GM23338 (cell line): ENCODE results near the gene ERAP2. TPM values are rescaled to one million over a fixed set of nuclear protein-coding genes. Genes with fewer than 3 reads are reported as not detected.

Source experiments
- ATAC-seq: fragments of 200-7000 bp; cut with Tn5 transposase; 3 replicates; pipeline ENCODE4 v1.9.1; 2020
- DNase-seq: peaks from one replicate; pipeline ENCODE4 v3.0.0-alpha.2; 2015; ENCODE audit warnings: low spot score
- H2AFZ ChIP-seq: fragments of 200-600 bp; sonication (generic); 2 replicates; pipeline ENCODE4 v1.8.0; 2016; ENCODE audit warnings: antibody characterized with exemption, mild to moderate bottlenecking, moderate library complexity
- H3F3A ChIP-seq: fragments of 200-600 bp; sonication (generic); replicated peaks from 2 replicates; pipeline ENCODE4 v1.8.0; 2017; ENCODE audit warnings: antibody characterized with exemption, mixed run types, low read depth
- H3K27ac ChIP-seq: fragments of 200-600 bp; sonication (generic); 2 replicates; pipeline ENCODE4 v1.6.1; 2016; ENCODE audit warnings: low read depth
- H3K27me3 ChIP-seq: fragments of 200-600 bp; sonication (generic); 2 replicates; pipeline ENCODE4 v1.8.0; 2016; ENCODE audit warnings: mild to moderate bottlenecking, mixed run types, moderate library complexity; ENCODE audit not compliant: insufficient read depth
- H3K36me3 ChIP-seq: fragments of 200-600 bp; sonication (generic); 2 replicates; pipeline ENCODE4 v1.8.0; 2016; ENCODE audit warnings: mild to moderate bottlenecking; ENCODE audit not compliant: insufficient read depth
- H3K4me1 ChIP-seq: fragments of 200-600 bp; sonication (generic); 2 replicates; pipeline ENCODE4 v1.8.0; 2016; ENCODE audit warnings: mild to moderate bottlenecking, moderate library complexity; ENCODE audit not compliant: insufficient read depth
- H3K4me2 ChIP-seq: fragments of 200-600 bp; sonication (generic); 2 replicates; pipeline ENCODE4 v1.7.1; 2017; ENCODE audit warnings: mixed run types
- H3K4me3 ChIP-seq: fragments of 200-600 bp; sonication (generic); 2 replicates; pipeline ENCODE4 v1.6.1; 2016; ENCODE audit warnings: mixed run types
- H3K79me2 ChIP-seq: fragments of 200-600 bp; sonication (generic); replicated peaks from 2 replicates; pipeline ENCODE4 v1.8.0; 2017; ENCODE audit warnings: mild to moderate bottlenecking; ENCODE audit not compliant: insufficient read depth
- H3K9me2 ChIP-seq: fragments of 200-600 bp; sonication (generic); 2 replicates; pipeline ENCODE4 v1.8.0; 2017; ENCODE audit not compliant: insufficient read depth
- H4K20me1 ChIP-seq: fragments of 200-600 bp; sonication (generic); replicated peaks from 2 replicates; pipeline ENCODE4 v1.8.0; 2017; ENCODE audit warnings: mild to moderate bottlenecking; ENCODE audit not compliant: insufficient read depth
- H3K27ac Mint-ChIP-seq: 2 replicates; pipeline ENCODE4 v1.8.0; 2020; ENCODE audit warnings: inconsistent platforms, mild to moderate bottlenecking, moderate library complexity, mixed read lengths
- H3K27me3 Mint-ChIP-seq: 3 replicates; pipeline ENCODE4 v1.8.0; 2022; ENCODE audit warnings: low read depth, mild to moderate bottlenecking, moderate library complexity, mixed read lengths, inconsistent platforms; ENCODE audit not compliant: insufficient read depth, poor library complexity
- H3K36me3 Mint-ChIP-seq: 3 replicates; pipeline ENCODE4 v1.8.0; 2021; ENCODE audit warnings: low read depth, mild to moderate bottlenecking, inconsistent platforms, moderate library complexity, mixed read lengths
- H3K4me1 Mint-ChIP-seq: 3 replicates; pipeline ENCODE4 v1.8.0; 2020; ENCODE audit warnings: mild to moderate bottlenecking, inconsistent platforms, mixed read lengths
- H3K4me3 Mint-ChIP-seq: 3 replicates; pipeline ENCODE4 v1.8.0; 2021; ENCODE audit warnings: moderate library complexity, mild to moderate bottlenecking, inconsistent platforms, mixed read lengths
- H3K9me3 Mint-ChIP-seq: 3 replicates; pipeline ENCODE4 v1.8.0; 2020; ENCODE audit warnings: moderate library complexity, mild to moderate bottlenecking, inconsistent platforms, mixed read lengths
- CREB1 ChIP-seq: fragments of 250-450 bp; sonication (Bioruptor Pico); IDR thresholded peaks from 2 replicates; pipeline ENCODE4 v1.5.0; 2020; ENCODE audit warnings: low read depth, mild to moderate bottlenecking, moderate library complexity
- CTCF ChIP-seq, 2 experiments: fragments of 200-600 bp in 1 of 2; sonication (generic) in 1 of 2; conservative IDR thresholded peaks; 2 replicates each; pipeline versions ENCODE4 v1.5.1 to v1.6.1; 2016 to 2017; ENCODE audit warnings: antibody characterized with exemption in 2 of 2, low read depth in 2 of 2, mild to moderate bottlenecking in 2 of 2, moderate library complexity in 1 of 2
- EZH2 ChIP-seq: fragments of 200-600 bp; sonication (generic); IDR thresholded peaks from one replicate; pipeline ENCODE4 v1.8.0; 2017; ENCODE audit warnings: antibody characterized with exemption, mild to moderate bottlenecking, low read depth; ENCODE audit not compliant: unreplicated experiment
- JUNB ChIP-seq: IDR thresholded peaks from one replicate; pipeline ENCODE4 v1.6.1; 2016; ENCODE audit warnings: antibody characterized with exemption; ENCODE audit not compliant: unreplicated experiment
- NANOG ChIP-seq: IDR thresholded peaks from 2 replicates; pipeline ENCODE4 v1.6.1; 2016; ENCODE audit warnings: antibody characterized with exemption, borderline replicate concordance
- POLR2AphosphoS5 ChIP-seq: IDR thresholded peaks from 2 replicates; pipeline ENCODE4 v1.6.1; 2016; ENCODE audit warnings: antibody characterized with exemption, low read depth
- STAT1 ChIP-seq: IDR thresholded peaks from one replicate; pipeline ENCODE4 v1.6.1; 2016; ENCODE audit warnings: antibody characterized with exemption; ENCODE audit not compliant: unreplicated experiment
- ZNF114 ChIP-seq: fragments of 250-450 bp; sonication (Bioruptor Pico); IDR thresholded peaks from 2 replicates; pipeline ENCODE4 v1.5.0; 2020; ENCODE audit warnings: mild to moderate bottlenecking, moderate library complexity
- ZNF331 ChIP-seq: fragments of 250-450 bp; sonication (Bioruptor Pico); IDR thresholded peaks from 2 replicates; pipeline ENCODE4 v1.5.0; 2020; ENCODE audit warnings: low read depth, mild to moderate bottlenecking, moderate library complexity
- polyA plus RNA-seq: library from polyadenylated mRNA; unstranded; fragments of >200 nt; fragmentation: Nextera tagmentation; extraction: Ambion mirVana; gene quantifications from 2 replicates; pipeline ENCODE4 v1.2.1, GENCODE V29; 2016
- total RNA-seq: library from RNA; depleted of rRNA; stranded (reverse); fragments of >200 nt; shearing (Covaris generic); gene quantifications from 2 replicates; pipeline ENCODE4 v1.2.3, GENCODE V29; 2014
- TF ChIP-seq, protein P1 (sequence below): IDR thresholded peaks from 2 replicates; pipeline ENCODE4 v1.6.1; 2016; ENCODE audit warnings: antibody characterized with exemption
- TF ChIP-seq, protein P2 (sequence below): IDR thresholded peaks from one replicate; pipeline ENCODE4 v1.6.1; 2018; ENCODE audit warnings: antibody characterized with exemption; ENCODE audit not compliant: unreplicated experiment

ERAP2 gene
- total and polyA plus RNA-seq, 2 experiments from 2014 or later: 0.73 TPM; not detected in 1

- ATAC-seq (no peak), DNase-seq (no peak)
- Histone ChIP-seq H3K4me3 (no peak overlapping the region), H3K27me3 (no peaks in the 10 kb centered on the region), H3K4me2 (no peak overlapping the region), H3F3A (no peaks in the 10 kb centered on the region), H3K9me2 (peaks cover 3% of the 10 kb centered on the region; the same call in 1 of the 2 replicates), H3K36me3 (no peaks in the 10 kb centered on the region), H4K20me1 (no peaks in the 10 kb centered on the region), H2AFZ (no peak overlapping the region), H3K27ac (no peak overlapping the region), H3K79me2 (no peaks in the 10 kb centered on the region), H3K4me1 (no peaks in the 10 kb centered on the region)
- TF ChIP-seq CTCF (conservative IDR thresholded peaks at IDR 0.05; ENCODE audit: low read depth in 2 of 2) (no peak), NANOG (no peak), POLR2AphosphoS5 (no peak), STAT1 (no peak), JUNB (no peak), CREB1 (CRISPR knock-in tag) (no peak), ZNF331 (CRISPR knock-in tag) (no peak), ZNF114 (no peak)
- TF ChIP-seq, protein P1, sequence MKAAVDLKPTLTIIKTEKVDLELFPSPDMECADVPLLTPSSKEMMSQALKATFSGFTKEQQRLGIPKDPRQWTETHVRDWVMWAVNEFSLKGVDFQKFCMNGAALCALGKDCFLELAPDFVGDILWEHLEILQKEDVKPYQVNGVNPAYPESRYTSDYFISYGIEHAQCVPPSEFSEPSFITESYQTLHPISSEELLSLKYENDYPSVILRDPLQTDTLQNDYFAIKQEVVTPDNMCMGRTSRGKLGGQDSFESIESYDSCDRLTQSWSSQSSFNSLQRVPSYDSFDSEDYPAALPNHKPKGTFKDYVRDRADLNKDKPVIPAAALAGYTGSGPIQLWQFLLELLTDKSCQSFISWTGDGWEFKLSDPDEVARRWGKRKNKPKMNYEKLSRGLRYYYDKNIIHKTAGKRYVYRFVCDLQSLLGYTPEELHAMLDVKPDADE: no peak
- TF ChIP-seq, protein P2, sequence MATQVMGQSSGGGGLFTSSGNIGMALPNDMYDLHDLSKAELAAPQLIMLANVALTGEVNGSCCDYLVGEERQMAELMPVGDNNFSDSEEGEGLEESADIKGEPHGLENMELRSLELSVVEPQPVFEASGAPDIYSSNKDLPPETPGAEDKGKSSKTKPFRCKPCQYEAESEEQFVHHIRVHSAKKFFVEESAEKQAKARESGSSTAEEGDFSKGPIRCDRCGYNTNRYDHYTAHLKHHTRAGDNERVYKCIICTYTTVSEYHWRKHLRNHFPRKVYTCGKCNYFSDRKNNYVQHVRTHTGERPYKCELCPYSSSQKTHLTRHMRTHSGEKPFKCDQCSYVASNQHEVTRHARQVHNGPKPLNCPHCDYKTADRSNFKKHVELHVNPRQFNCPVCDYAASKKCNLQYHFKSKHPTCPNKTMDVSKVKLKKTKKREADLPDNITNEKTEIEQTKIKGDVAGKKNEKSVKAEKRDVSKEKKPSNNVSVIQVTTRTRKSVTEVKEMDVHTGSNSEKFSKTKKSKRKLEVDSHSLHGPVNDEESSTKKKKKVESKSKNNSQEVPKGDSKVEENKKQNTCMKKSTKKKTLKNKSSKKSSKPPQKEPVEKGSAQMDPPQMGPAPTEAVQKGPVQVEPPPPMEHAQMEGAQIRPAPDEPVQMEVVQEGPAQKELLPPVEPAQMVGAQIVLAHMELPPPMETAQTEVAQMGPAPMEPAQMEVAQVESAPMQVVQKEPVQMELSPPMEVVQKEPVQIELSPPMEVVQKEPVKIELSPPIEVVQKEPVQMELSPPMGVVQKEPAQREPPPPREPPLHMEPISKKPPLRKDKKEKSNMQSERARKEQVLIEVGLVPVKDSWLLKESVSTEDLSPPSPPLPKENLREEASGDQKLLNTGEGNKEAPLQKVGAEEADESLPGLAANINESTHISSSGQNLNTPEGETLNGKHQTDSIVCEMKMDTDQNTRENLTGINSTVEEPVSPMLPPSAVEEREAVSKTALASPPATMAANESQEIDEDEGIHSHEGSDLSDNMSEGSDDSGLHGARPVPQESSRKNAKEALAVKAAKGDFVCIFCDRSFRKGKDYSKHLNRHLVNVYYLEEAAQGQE: no peak
- Mint-ChIP-seq H3K36me3 (no peaks in the 10 kb centered on the region), H3K27me3 (no peaks in the 10 kb centered on the region), H3K9me3 (peaks cover 14% of the 10 kb centered on the region), H3K4me3 (no peak overlapping the region), H3K27ac (no peak overlapping the region), H3K4me1 (0 out of 3 replicates have a peak, but pooled peaks cover 3% of the 10 kb centered on the region)
Measured at GRCh38 chr5:96852759-96853158, 23.5 kb upstream of the ERAP2 start.

DNA sequence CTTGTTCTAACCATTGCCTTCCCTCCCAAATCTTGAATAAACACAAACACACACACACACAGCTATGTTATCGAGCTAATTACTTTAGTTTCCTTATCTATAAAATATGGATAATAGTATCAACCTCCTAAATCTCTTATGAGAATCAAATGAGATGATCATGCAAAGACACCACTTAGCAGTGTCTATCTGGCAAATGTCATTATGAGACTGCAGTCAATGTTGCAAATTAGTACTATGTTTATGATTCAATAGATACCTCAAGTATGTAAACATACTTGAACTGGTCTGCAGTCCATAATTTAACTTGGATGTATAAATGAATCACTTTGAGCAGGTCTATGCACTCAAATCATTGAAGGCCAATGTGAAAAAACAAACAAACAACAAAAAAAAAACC is 22.2 kb upstream of the ERAP2 start:
- Histone ChIP-seq H4K20me1 (no peaks in the 10 kb centered on the region), H3K27ac (no peak overlapping the region), H3K4me2 (no peak overlapping the region), H2AFZ (no peak overlapping the region), H3K79me2 (no peaks in the 10 kb centered on the region), H3K36me3 (no peaks in the 10 kb centered on the region), H3K27me3 (no peaks in the 10 kb centered on the region), H3K4me1 (no peaks in the 10 kb centered on the region), H3F3A (no peaks in the 10 kb centered on the region), H3K9me2 (peaks cover 3% of the 10 kb centered on the region; the same call in 1 of the 2 replicates), H3K4me3 (no peak overlapping the region)
- Mint-ChIP-seq H3K36me3 (no peaks in the 10 kb centered on the region), H3K9me3 (peaks cover 3% of the 10 kb centered on the region; the same call in 1 of the 3 replicates), H3K4me1 (0 out of 3 replicates have a peak, but pooled peaks cover 3% of the 10 kb centered on the region), H3K27me3 (no peaks in the 10 kb centered on the region), H3K27ac (no peak overlapping the region), H3K4me3 (no peak overlapping the region)
- DNase-seq: no peak
- ATAC-seq: no peak
- no peak for TF ChIP-seq ZNF114
- no peak for TF ChIP-seq JUNB
- no peak for TF ChIP-seq EZH2
